Endodermal cell (in vitro differentiated cells): ENCODE data around the gene VPS37C. TPM values are rescaled to one million over a fixed set of nuclear protein-coding genes. Genes with fewer than 3 reads are reported as not detected.

ENCODE experiments used
- DNase-seq: peaks from one replicate; pipeline ENCODE4 v3.0.0-alpha.2; 2017
- H3K27ac ChIP-seq: 2 replicates; pipeline ENCODE4 v1.5.1; 2013; ENCODE audit warnings: mild to moderate bottlenecking, low read depth, low read length, moderate library complexity
- H3K27me3 ChIP-seq: 2 replicates; pipeline ENCODE4 v1.6.1; 2013; ENCODE audit warnings: mild to moderate bottlenecking, low read length, moderate library complexity; ENCODE audit not compliant: insufficient read depth, control insufficient read depth, poor library complexity, severe bottlenecking
- H3K36me3 ChIP-seq: 2 replicates; pipeline ENCODE4 v1.7.0; 2013; ENCODE audit warnings: mild to moderate bottlenecking, low read length, moderate library complexity; ENCODE audit not compliant: control insufficient read depth, insufficient read depth
- H3K4me1 ChIP-seq: one replicate; pipeline ENCODE4 v1.7.0; 2013; ENCODE audit warnings: low read length; ENCODE audit not compliant: control insufficient read depth, insufficient read depth
- H3K4me3 ChIP-seq: 2 replicates; pipeline ENCODE4 v1.5.1; 2013; ENCODE audit warnings: mild to moderate bottlenecking, low read length, moderate library complexity
- H3K9ac ChIP-seq: 2 replicates; pipeline ENCODE4 v1.6.1; 2013; ENCODE audit warnings: mild to moderate bottlenecking, low read length, moderate library complexity; ENCODE audit not compliant: poor library complexity, severe bottlenecking; ENCODE audit errors: extremely low read depth
- H3K9me3 ChIP-seq: 2 replicates; pipeline ENCODE4 v1.6.1; 2013; ENCODE audit warnings: mild to moderate bottlenecking, low read length, moderate library complexity; ENCODE audit not compliant: control insufficient read depth
- H3K27ac Mint-ChIP-seq: 2 replicates; pipeline ENCODE4 v1.8.0; 2020; ENCODE audit warnings: mixed read lengths
- H3K27me3 Mint-ChIP-seq: 2 replicates; pipeline ENCODE4 v1.8.0; 2021; ENCODE audit warnings: mild to moderate bottlenecking, mixed read lengths; ENCODE audit not compliant: insufficient read depth
- H3K36me3 Mint-ChIP-seq: 2 replicates; pipeline ENCODE4 v1.8.0; 2020; ENCODE audit warnings: low read depth, mixed read lengths
- H3K4me1 Mint-ChIP-seq: 2 replicates; pipeline ENCODE4 v1.8.0; 2020; ENCODE audit warnings: mixed read lengths
- H3K4me3 Mint-ChIP-seq: 2 replicates; pipeline ENCODE4 v1.8.0; 2020; ENCODE audit warnings: mild to moderate bottlenecking, moderate library complexity, mixed read lengths
- H3K9me3 Mint-ChIP-seq: 2 replicates; pipeline ENCODE4 v1.8.0; 2020; ENCODE audit warnings: mild to moderate bottlenecking, mixed read lengths
- CTCF ChIP-seq: fragments of 200-600 bp; sonication (generic); conservative IDR thresholded peaks from 2 replicates; pipeline ENCODE4 v1.5.0; 2021; ENCODE audit warnings: antibody characterized with exemption, mild to moderate bottlenecking
- WGBS, 2 experiments: methylation state at CpG; one replicate each; pipeline versions ENCODE4 v1.1.5 to v1.1.7; 2013; ENCODE audit warnings: missing lambda C conversion rate in 2 of 2, mixed read lengths in 1 of 2; ENCODE audit not compliant: insufficient coverage in 1 of 2, insufficient read length in 1 of 2; 5-methylcytosine and 5-hydroxymethylcytosine counted together
- total RNA-seq, 2 donors: library from RNA; stranded (reverse); fragmentation: NEBNext Ultra II Directional in 1 of 2; extraction: Animal tissue kit (Norgen Biotek cat#: 25700) in 1 of 2; gene quantifications; 2 replicates in 1 of 2; 3 replicates in 1 of 2; pipeline ENCODE4 v1.2.1, GENCODE V29; 2021

The VPS37C gene
- total RNA-seq, 2 donors from 2014 or later, result 23.9 to 26.7 TPM

- no peaks in the 10 kb centered on the region for H3K9me3 ChIP-seq
- H3K4me1 ChIP-seq, result no peaks in the 10 kb centered on the region
- Mint-ChIP-seq H3K36me3 (no peaks in the 10 kb centered on the region), H3K4me1 (no peaks in the 10 kb centered on the region), H3K4me3 (no peak overlapping the region), H3K9me3 (no peaks in the 10 kb centered on the region), H3K27ac (no peak overlapping the region), H3K27me3 (peaks cover 3% of the 10 kb centered on the region)
- 88 to 91% methylated on average over 8 to 11 of the region's 11 CpGs for WGBS, 2 experiments
- H3K9ac ChIP-seq, result no peak overlapping the region
- H3K4me3 ChIP-seq, result no peak overlapping the region
- H3K27me3 ChIP-seq, result no peaks in the 10 kb centered on the region
- no peaks in the 10 kb centered on the region for H3K36me3 ChIP-seq
- no peak for TF ChIP-seq CTCF
- DNase-seq, result no peak
- H3K27ac ChIP-seq, result no peak overlapping the region
Observed at GRCh38 chr11:61106894-61107470, 54.2 kb downstream of the VPS37C start.

GRCh38 chr11:61106296-61106695, 54.9 kb downstream of the VPS37C start:
- no peak overlapping the region for H3K9ac ChIP-seq
- no peak overlapping the region for H3K27ac Mint-ChIP-seq
- H3K27ac ChIP-seq, result no peak overlapping the region
- no peak for DNase-seq
- no peaks in the 10 kb centered on the region for H3K9me3 ChIP-seq
- H3K36me3 Mint-ChIP-seq, result no peaks in the 10 kb centered on the region
- TF ChIP-seq CTCF, result no peak
- no peaks in the 10 kb centered on the region for H3K36me3 ChIP-seq
- WGBS, 2 experiments, result 93 to 100% methylated on average over 1 to 7 of the region's 7 CpGs
- H3K4me1 Mint-ChIP-seq, result no peaks in the 10 kb centered on the region
- H3K27me3 Mint-ChIP-seq, result no peaks in the 10 kb centered on the region
- no peaks in the 10 kb centered on the region for H3K9me3 Mint-ChIP-seq
- H3K27me3 ChIP-seq, result no peaks in the 10 kb centered on the region
- H3K4me1 ChIP-seq, result no peaks in the 10 kb centered on the region
- no peak overlapping the region for H3K4me3 Mint-ChIP-seq
- H3K4me3 ChIP-seq, result no peak overlapping the region

GRCh38 chr11:61104963-61105362, 56.3 kb downstream of the VPS37C start:
- Mint-ChIP-seq H3K27ac (no peak overlapping the region), H3K36me3 (no peaks in the 10 kb centered on the region), H3K4me3 (no peak overlapping the region), H3K9me3 (no peaks in the 10 kb centered on the region), H3K27me3 (no peaks in the 10 kb centered on the region), H3K4me1 (no peaks in the 10 kb centered on the region)
- 89 to 92% methylated on average over 5 to 7 of the region's 7 CpGs for WGBS, 2 experiments
- no peaks in the 10 kb centered on the region for H3K27me3 ChIP-seq
- no peak for TF ChIP-seq CTCF
- H3K27ac ChIP-seq, result no peak overlapping the region
- H3K4me3 ChIP-seq, result no peak overlapping the region
- no peaks in the 10 kb centered on the region for H3K4me1 ChIP-seq
- no peaks in the 10 kb centered on the region for H3K36me3 ChIP-seq
- H3K9me3 ChIP-seq, result no peaks in the 10 kb centered on the region
- no peak for DNase-seq
- no peak overlapping the region for H3K9ac ChIP-seq
